Effector memory CD4-positive, alpha-beta T cell (primary cell): ENCODE measurements around the gene NOL4L.

Source experiments
- DNase-seq, 3 donors: peaks; one replicate each; pipeline ENCODE4 v3.0.0-alpha.2; 2020
- H3K27ac ChIP-seq: 2 replicates; pipeline ENCODE4 v1.7.0; 2013; ENCODE audit warnings: mild to moderate bottlenecking, low read length, moderate library complexity; ENCODE audit not compliant: insufficient read depth, poor library complexity, severe bottlenecking
- H3K27me3 ChIP-seq: replicated peaks from 2 replicates; pipeline ENCODE4 v1.7.0; 2013; ENCODE audit warnings: mild to moderate bottlenecking, low read length; ENCODE audit not compliant: insufficient read depth, control insufficient read depth, poor library complexity, severe bottlenecking
- H3K36me3 ChIP-seq: 2 replicates; pipeline ENCODE4 v1.7.0; 2013; ENCODE audit warnings: mild to moderate bottlenecking, low read length, moderate library complexity; ENCODE audit not compliant: control insufficient read depth, insufficient read depth
- H3K4me1 ChIP-seq: 2 replicates; pipeline ENCODE4 v1.7.0; 2013; ENCODE audit warnings: low read length, mild to moderate bottlenecking; ENCODE audit not compliant: control insufficient read depth, insufficient read depth, poor library complexity, severe bottlenecking
- H3K4me3 ChIP-seq: 2 replicates; pipeline ENCODE4 v1.7.0; 2013; ENCODE audit warnings: low read length, low read depth, mild to moderate bottlenecking; ENCODE audit not compliant: insufficient read depth, poor library complexity, severe bottlenecking
- H3K9me3 ChIP-seq: 2 replicates; pipeline ENCODE4 v1.7.0; 2013; ENCODE audit warnings: mild to moderate bottlenecking, low read length, moderate library complexity; ENCODE audit not compliant: control insufficient read depth

NOL4L gene

DNA sequence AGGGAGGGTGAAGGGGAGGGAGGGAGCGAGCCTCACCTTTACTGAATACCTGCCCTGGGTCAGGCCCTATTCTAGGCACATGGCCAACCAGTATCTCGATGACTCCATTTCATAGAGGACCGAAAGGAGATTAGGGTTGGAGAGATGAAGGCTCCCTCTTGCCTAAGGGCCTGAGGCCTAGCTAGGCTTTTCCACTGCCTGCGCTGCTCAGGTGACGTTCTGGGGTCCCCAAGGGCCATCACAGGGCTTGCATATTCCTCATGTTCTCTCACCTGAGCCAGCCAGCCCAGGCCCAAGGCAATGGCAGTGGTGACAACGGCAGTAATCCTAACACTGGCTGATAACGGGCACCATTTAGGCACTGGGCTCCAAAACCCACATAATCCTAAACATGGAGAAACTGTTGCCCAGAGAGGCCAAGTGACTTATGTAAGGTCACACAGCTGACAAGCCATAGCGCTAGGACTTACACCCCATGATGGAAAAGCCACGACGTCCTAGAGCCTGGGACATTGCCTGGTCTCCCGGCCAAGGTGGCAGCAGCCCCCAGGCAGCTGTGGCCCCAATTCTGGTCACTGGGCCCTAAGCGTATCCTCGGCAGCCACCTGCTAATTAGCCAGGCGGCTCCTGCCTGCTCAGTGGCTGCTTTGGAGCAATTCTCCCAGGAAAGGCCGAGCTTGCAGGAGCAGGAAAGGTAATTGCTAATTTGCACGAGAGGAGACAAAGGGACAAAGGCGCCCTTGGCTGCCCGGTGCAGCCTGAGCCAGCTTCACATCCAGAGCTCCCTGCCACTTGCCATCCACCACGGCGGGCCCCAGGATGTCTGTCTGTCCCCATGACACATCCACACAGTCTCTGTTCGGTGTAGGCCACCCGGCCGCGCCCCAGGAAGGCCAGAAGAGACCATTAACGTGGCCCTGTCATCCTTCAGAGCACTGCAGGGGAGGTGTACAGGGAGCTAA lies 21.5 kb downstream of the NOL4L start:
- no peak for DNase-seq
- H3K4me3 ChIP-seq = no peak overlapping the region
- H3K9me3 ChIP-seq = no peaks in the 10 kb centered on the region
- no peak overlapping the region for H3K27ac ChIP-seq
- peaks cover 14% of the 10 kb centered on the region for H3K4me1 ChIP-seq
- no peaks in the 10 kb centered on the region for H3K36me3 ChIP-seq
- H3K27me3 ChIP-seq = no peaks in the 10 kb centered on the region

DNA sequence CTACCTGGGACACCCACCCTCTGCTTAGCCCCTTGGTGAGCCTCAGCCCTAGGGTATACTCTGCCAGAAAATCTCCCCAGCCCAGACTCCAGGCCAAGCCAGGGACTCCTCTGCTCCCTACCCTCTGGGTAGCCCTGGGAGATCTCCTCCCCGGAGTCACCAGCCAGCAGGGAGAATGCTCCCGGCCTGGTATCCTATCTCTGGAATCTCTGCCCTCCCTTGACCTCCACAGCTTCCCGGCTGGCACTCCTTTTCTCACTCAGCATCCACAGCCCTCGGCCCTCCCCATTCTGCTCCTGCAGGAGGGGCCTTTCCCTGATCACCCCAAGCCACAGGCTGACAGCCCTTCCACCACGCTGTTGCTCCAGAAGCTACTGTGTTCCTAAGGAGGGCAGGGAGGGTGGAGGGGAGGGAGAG lies 22.6 kb downstream of the NOL4L start:
- no peak for DNase-seq
- H3K27me3 ChIP-seq = no peaks in the 10 kb centered on the region
- H3K4me3 ChIP-seq = no peak overlapping the region
- no peaks in the 10 kb centered on the region for H3K9me3 ChIP-seq
- no peak overlapping the region for H3K27ac ChIP-seq
- H3K4me1 ChIP-seq = peaks cover 14% of the 10 kb centered on the region
- no peaks in the 10 kb centered on the region for H3K36me3 ChIP-seq

DNA sequence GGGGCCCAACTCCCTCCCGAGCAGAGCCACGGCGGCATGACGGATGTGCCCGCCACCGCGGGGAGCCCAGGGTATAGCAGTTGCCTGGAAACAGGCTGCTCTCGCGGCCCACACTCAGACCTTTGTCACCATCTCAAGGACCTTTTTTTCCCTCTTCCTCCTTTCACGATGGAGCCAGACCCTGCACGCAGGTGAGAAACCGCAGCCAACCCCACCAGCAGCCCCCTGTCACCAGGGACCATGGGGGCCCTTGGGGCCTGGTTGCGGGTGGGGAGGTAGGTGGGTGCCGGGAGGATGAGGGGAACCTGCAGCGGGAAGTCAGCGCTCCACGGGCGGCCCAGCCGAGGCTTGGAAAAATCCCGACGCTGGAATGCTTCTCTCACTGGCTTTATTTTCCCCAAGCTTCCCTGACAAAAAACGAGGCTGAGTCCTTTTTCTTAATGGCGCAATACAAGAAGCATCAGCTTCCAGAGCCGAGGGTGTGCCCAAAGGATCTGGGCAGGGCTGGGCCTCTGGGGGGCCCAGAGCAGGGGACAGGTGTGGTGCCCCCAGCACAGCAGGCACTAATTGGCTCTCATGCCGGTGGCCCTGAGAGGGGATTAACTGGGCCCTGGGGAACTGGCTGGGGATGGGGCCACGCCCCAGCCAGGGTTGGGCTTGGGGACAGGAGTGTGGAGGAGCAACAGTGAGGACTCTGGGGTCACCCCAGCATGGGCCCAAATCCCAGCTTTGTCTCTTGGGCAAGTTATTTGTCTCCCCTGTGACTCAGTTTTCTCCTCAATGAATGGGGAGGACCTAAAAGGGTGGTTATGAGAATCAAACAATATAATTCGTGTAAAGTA lies 23.9 kb downstream of the NOL4L start:
- H3K36me3 ChIP-seq = no peaks in the 10 kb centered on the region
- no peaks in the 10 kb centered on the region for H3K27me3 ChIP-seq
- no peak for DNase-seq
- peaks cover 14% of the 10 kb centered on the region for H3K4me1 ChIP-seq
- H3K4me3 ChIP-seq = no peak overlapping the region
- H3K9me3 ChIP-seq = no peaks in the 10 kb centered on the region
- no peak overlapping the region for H3K27ac ChIP-seq

DNA sequence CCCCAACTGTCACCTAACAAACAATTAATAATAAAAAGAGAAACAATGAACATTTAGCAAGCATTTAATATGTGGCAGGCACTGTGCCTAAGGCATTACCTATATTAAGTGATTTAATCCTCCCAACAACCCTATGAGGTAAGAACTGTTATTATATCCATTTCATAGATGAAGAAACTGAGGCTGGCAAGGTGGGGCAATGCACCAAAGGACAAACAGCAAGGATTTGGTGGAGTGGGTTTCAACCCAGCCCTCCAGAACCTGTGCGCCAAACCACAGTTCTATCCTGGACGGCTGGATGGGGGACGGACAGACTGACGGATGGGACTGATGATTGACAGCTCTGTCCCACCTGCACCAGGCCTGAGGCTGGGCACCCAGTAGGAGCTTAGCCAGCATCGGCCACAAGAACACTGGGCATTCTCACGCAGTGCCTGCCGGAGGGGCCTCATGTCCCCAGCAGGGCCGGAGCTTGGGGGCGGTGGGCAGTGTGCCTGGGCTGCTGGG lies 24.6 kb downstream of the NOL4L start:
- no peaks in the 10 kb centered on the region for H3K27me3 ChIP-seq
- H3K4me3 ChIP-seq = no peak overlapping the region
- H3K36me3 ChIP-seq = no peaks in the 10 kb centered on the region
- no peaks in the 10 kb centered on the region for H3K9me3 ChIP-seq
- H3K27ac ChIP-seq = no peak overlapping the region
- no peak for DNase-seq
- peaks cover 18% of the 10 kb centered on the region for H3K4me1 ChIP-seq

DNA sequence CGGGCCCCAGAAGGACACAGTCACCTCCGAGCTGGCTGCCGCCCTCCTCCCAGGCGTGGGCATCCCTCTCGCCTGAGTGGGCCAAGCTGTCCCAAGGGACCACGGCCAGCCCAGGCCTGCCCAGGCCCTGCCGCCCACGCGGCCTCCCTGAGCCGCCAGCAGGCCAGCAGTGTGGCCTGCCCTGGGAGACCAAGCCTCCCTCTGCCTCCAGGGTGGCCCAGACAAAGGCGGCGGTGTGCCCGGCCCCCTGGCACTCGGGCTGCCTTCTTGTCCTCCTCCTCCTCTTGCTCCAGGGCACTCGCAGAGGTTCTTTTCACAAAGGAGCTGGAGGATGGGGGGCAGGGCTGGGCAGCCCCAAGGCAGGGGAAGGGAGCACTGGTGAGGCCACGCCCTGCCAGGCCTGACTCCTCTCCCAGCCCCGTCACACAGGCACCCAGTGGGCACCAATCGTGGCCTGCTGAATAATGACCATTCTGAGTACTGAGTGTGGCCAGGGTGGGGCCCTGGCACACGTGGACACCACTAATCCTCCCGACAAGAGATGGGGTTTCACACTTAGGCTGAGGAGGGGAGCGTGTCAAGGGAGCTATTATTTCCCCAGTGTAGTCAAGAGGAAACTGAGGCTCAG lies 25.3 kb downstream of the NOL4L start:
- Histone ChIP-seq H3K27ac (no peak overlapping the region), H3K4me3 (no peak overlapping the region), H3K4me1 (peaks cover 19% of the 10 kb centered on the region), H3K9me3 (no peaks in the 10 kb centered on the region), H3K36me3 (no peaks in the 10 kb centered on the region), H3K27me3 (no peaks in the 10 kb centered on the region)
- DNase-seq = no peak

DNA sequence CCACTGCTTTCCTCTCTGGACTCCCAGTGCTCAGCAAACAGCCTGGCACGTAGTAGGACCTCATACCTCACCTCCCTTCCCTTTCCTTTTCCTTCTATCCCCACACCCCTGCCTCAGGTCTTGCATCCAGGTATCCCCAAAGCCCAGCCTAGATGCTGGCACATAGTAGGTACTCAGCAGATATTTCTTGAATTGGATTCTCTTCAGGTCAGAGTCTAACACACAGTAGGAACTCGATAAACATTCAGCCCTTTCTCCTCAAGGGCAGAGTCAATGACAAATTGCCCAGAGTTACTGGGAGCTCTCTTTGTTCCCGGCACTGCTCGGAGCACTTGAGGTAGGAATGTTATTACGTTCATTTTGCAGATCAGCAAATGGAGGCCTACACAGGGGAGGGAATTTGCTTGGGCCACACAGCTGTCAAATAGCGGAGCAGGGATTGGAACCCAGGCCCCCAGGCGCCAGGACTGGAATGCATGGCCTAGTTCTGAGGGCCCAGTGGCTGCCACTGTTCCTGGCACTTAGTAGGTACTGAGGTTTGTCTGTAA lies 25.9 kb downstream of the NOL4L start:
- H3K4me1 ChIP-seq = peaks cover 24% of the 10 kb centered on the region
- H3K27ac ChIP-seq = no peak overlapping the region
- no peak for DNase-seq
- H3K4me3 ChIP-seq = no peak overlapping the region
- H3K27me3 ChIP-seq = no peaks in the 10 kb centered on the region
- H3K36me3 ChIP-seq = no peaks in the 10 kb centered on the region
- no peaks in the 10 kb centered on the region for H3K9me3 ChIP-seq

DNA sequence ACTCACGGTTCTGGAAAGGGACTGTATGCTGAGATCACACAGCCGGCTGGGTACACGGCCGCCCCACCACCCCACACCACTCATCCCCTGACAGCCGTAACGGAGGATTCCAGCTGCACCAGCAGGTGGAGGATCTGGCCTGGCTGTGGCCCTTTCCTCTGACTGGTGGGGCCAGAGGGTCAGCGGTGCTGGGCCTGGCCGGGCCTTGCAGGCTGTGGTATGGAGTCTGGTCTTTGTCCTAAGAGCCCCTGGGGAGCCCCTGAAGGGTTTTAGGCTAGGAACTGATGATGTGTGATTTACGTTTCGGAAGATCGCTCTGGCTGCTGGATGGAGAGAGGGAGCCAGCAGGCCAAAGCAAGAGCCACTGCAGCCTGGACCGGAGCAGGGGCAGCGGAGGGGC lies 26.6 kb downstream of the NOL4L start:
- Histone ChIP-seq H3K27me3 (no peaks in the 10 kb centered on the region), H3K27ac (no peak overlapping the region), H3K4me3 (no peak overlapping the region), H3K9me3 (no peaks in the 10 kb centered on the region), H3K36me3 (no peaks in the 10 kb centered on the region), H3K4me1 (peaks cover 25% of the 10 kb centered on the region)
- no peak for DNase-seq

DNA sequence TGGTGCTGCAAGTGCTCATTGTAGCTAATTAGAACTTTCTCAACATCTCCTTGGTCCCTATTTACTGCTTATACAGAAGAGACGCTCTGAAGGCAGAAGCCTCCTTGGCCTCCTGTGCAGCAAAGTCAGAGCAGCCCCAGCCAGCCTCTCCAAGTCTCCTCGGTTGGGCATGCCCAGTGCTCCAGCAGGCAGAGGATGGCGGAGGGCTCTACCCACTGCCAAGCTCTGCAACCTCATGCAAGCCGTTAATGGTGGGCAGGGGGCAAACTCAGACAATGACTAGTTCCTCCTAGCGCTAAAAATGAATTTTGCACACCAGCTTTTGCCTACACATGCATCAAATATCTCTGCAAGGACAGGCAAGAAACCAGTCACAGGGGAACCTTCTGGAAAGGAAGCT lies 27.8 kb downstream of the NOL4L start:
- peaks cover 25% of the 10 kb centered on the region for H3K4me1 ChIP-seq

DNA sequence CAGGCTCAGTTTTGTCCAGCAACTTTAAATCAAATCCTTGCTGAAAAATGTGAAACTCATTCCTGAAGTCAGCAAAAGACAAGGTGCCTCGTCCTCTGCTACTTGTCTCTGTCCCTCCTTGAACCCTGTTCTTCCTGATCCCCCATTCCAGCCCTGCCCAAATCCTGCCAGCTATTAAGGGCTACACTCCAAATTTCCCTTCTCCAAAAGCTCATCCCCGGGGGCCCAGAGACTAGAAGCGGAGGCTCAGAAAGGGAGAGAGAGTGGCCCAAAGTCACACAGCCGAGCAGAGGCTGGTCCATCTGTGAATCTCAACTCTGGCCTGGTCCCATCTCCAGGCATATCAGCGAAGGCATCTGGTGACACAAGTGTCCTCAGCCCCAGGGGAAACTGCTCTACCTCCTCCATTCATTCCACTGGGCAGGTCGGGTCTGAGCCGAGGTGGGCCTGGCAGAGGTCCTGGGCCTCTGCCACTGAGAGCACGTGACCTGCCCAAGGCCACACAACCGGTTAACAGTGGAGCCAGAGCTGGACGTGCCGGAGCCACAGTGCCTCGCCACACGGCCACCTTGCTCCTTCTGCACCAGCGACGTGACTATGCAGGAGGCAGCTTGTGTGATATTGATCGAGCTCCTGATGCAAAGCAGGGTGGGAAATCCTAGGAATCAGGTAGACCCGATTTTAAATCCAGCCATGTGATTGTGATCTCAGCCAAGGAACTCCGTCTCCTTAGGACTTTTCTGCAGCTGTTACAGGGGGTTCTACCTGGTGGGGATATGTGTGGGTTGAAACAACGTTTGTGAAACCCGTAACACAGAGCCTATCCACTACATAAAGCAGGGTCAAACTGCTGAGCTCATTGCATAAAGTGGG lies 28.6 kb downstream of the NOL4L start:
- peaks cover 23% of the 10 kb centered on the region for H3K4me1 ChIP-seq
- H3K9me3 ChIP-seq = no peaks in the 10 kb centered on the region
- no peak for DNase-seq

More for the DNA sequence above, 27.8 kb downstream of the NOL4L start:
- no peaks in the 10 kb centered on the region for H3K9me3 ChIP-seq
- no peak for DNase-seq
- no peak overlapping the region for H3K27ac ChIP-seq
- no peak overlapping the region for H3K4me3 ChIP-seq
- no peaks in the 10 kb centered on the region for H3K27me3 ChIP-seq
- H3K36me3 ChIP-seq = no peaks in the 10 kb centered on the region

More for the DNA sequence above, 28.6 kb downstream of the NOL4L start:
- Histone ChIP-seq H3K27me3 (no peaks in the 10 kb centered on the region), H3K36me3 (no peaks in the 10 kb centered on the region), H3K27ac (no peak overlapping the region), H3K4me3 (no peak overlapping the region)
